ENCODE data around the gene ELF2.
A peak's percentile ranks its signal among the peaks of the same experiment; 100 is the strongest.
"Not testable (repeated sequence)": the region's sequence is repeated elsewhere in the genome, so short reads cannot be mapped to it uniquely, and the experiment has no call there.

ELF2 gene

GRCh38 chr4:139060591-139060990 is 116.4 kb downstream of the ELF2 start (continued):
- TF ChIP-seq YY1 (tag by site-specific recombination; IDR thresholded peaks at IDR 0.05): no peak

- H3K9me3 ChIP-seq (ENCODE audit: control insufficient read depth, insufficient read depth, low read depth, low read length); H3K4me1 ChIP-seq (ENCODE audit: control insufficient read depth, insufficient read depth, low read length); POLR2A ChIA-PET; H3K27ac ChIP-seq (ENCODE audit: extremely low read depth, low read depth, low read length); H3K4me3 ChIP-seq (ENCODE audit: low read depth, low read length): not testable (repeated sequence)
- H3K36me3 ChIP-seq (ENCODE audit: control insufficient read depth in 2 of 2, insufficient read depth in 1 of 2, low read length in 2 of 2): peaks cover 19 to 64% of the 10 kb centered on the region in 2 experiments
- TF ChIP-seq OSR2 (tag by site-specific recombination; IDR thresholded peaks at IDR 0.05): peak; percentile 42
- CTCF ChIA-PET: interaction anchor here (0.7 kb wide), 1 partner anchor 395 kb away, joined by 3 read pairs; no protein-coding TSS in a partner anchor
Measured at GRCh38 chr4:139059026-139059425, 118.0 kb downstream of the ELF2 start.

GRCh38 chr4:139054791-139055505 is 122.1 kb downstream of the ELF2 start:
- ChIA-PET POLR2A (no interaction called here), CTCF (no interaction called here)
- no peaks in the 10 kb centered on the region for H3K9me3 ChIP-seq (ENCODE audit: control insufficient read depth, insufficient read depth, low read depth, low read length)
- no peak for TF ChIP-seq ZNF449 (tag by site-specific recombination; IDR thresholded peaks at IDR 0.05)
- no peak for TF ChIP-seq ZNF777 (tag by site-specific recombination; IDR thresholded peaks at IDR 0.05; ENCODE audit: borderline replicate concordance)
- no peak for TF ChIP-seq ZNF639 (tag by site-specific recombination; IDR thresholded peaks at IDR 0.05)
- no peak for TF ChIP-seq ZIC2 (tag by site-specific recombination; IDR thresholded peaks at IDR 0.05)
- no peak for TF ChIP-seq ZFHX2 (tag by site-specific recombination; conservative IDR thresholded peaks at IDR 0.05)
- TF ChIP-seq WT1 (tag by site-specific recombination; IDR thresholded peaks at IDR 0.05): no peak
- TF ChIP-seq MEIS1 (CRISPR knock-in tag; IDR thresholded peaks at IDR 0.05; ENCODE audit: borderline replicate concordance): no peak
- TF ChIP-seq ZNF658 (tag by site-specific recombination; IDR thresholded peaks at IDR 0.05): no peak
- TF ChIP-seq ZNF626 (tag by site-specific recombination; IDR thresholded peaks at IDR 0.05): no peak
- no peak for TF ChIP-seq ZNF155 (tag by site-specific recombination; IDR thresholded peaks at IDR 0.05)
- TF ChIP-seq SETDB1 (IDR thresholded peaks at IDR 0.05; ENCODE audit: insufficient read length, low read length): no peak
- TF ChIP-seq GLIS1 (tag by site-specific recombination; IDR thresholded peaks at IDR 0.05): no peak
- no peak for TF ChIP-seq ZEB2 (tag by site-specific recombination; IDR thresholded peaks at IDR 0.05)
- TF ChIP-seq ZBTB44 (tag by site-specific recombination; IDR thresholded peaks at IDR 0.05): no peak
- TF ChIP-seq ZNF280D (tag by site-specific recombination; IDR thresholded peaks at IDR 0.05): no peak
- no peak for TF ChIP-seq ZNF785 (tag by site-specific recombination; IDR thresholded peaks at IDR 0.05)
- no peak for TF ChIP-seq ZBTB21 (tag by site-specific recombination; IDR thresholded peaks at IDR 0.05)
- TF ChIP-seq ZNF426 (tag by site-specific recombination; IDR thresholded peaks at IDR 0.05): no peak
- no peak overlapping the region for H3K4me3 ChIP-seq (ENCODE audit: low read depth, low read length)
- H3K36me3 ChIP-seq (ENCODE audit: control insufficient read depth in 2 of 2, insufficient read depth in 1 of 2, low read length in 2 of 2): peaks cover 5 to 45% of the 10 kb centered on the region in 2 experiments; a peak in 1 of 3 replicates
- H3K27ac ChIP-seq (ENCODE audit: extremely low read depth, low read depth, low read length): no peak overlapping the region
- no peaks in the 10 kb centered on the region for H3K4me1 ChIP-seq (ENCODE audit: control insufficient read depth, insufficient read depth, low read length)
